T-helper 1 cell treated with Interleukin-12 subunit alpha and Interleukin-12 subunit beta and Interleukin-4 antibody, amounts not matched to agents 30 μg/mL and 1 μg/mL, for 36 hours (primary cell): ENCODE results near the gene WNK2.

ENCODE experiments used
- H3K27ac Mint-ChIP-seq: one replicate; pipeline ENCODE4 v1.8.0; 2021; ENCODE audit warnings: mild to moderate bottlenecking, mixed read lengths
- H3K27me3 Mint-ChIP-seq: one replicate; pipeline ENCODE4 v1.8.0; 2021; ENCODE audit warnings: low read depth, mixed read lengths
- H3K36me3 Mint-ChIP-seq: one replicate; pipeline ENCODE4 v1.8.0; 2021; ENCODE audit warnings: low read depth, mixed read lengths
- H3K4me1 Mint-ChIP-seq: one replicate; pipeline ENCODE4 v1.8.0; 2021; ENCODE audit warnings: low read depth, mixed read lengths
- H3K4me3 Mint-ChIP-seq: one replicate; pipeline ENCODE4 v1.8.0; 2021; ENCODE audit warnings: mild to moderate bottlenecking, moderate library complexity, mixed read lengths
- H3K9me3 Mint-ChIP-seq: one replicate; pipeline ENCODE4 v1.8.0; 2021; ENCODE audit warnings: mixed read lengths

The WNK2 gene

DNA sequence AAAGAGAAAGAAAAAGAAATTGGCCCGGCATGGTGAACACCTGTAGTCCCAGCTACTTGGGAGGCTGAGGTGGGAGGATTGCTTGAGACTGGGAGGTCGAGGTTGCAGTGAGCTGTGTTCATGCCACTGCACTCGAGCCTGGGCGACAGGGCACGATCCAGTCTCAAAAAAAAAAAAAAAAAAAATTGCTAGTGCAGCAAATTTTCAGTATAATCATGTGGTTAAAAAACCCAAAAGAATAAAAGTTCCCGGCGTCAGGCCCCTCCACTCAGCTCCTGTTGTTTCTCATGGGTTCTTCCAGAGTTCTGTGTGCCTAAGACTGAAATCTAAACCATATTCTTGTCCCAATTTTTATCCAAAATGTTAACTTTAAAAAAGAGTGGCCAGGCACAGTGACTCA, 49.1 kb downstream of the WNK2 start:
- H3K27me3 Mint-ChIP-seq = peaks cover 4% of the 10 kb centered on the region
- no peak overlapping the region for H3K27ac Mint-ChIP-seq
- no peaks in the 10 kb centered on the region for H3K36me3 Mint-ChIP-seq
- H3K4me3 Mint-ChIP-seq = no peak overlapping the region
- H3K9me3 Mint-ChIP-seq = peaks cover 10% of the 10 kb centered on the region
- peaks cover 7% of the 10 kb centered on the region for H3K4me1 Mint-ChIP-seq

DNA sequence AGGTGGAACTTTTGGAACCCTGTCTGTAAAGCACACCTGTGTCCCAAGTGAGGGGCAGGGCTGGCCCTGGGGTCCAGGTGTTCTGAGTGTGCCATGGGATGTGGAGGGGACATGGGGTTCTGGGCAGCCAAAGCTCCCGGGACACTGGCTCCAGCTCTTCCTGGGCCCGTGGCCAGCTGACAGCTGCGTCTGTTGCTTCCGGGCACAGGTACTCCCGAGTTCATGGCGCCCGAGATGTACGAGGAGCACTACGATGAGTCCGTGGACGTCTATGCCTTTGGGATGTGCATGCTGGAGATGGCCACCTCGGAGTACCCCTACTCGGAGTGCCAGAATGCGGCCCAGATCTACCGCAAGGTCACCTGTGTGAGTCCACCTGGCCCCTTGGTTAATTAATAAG, 50.7 kb downstream of the WNK2 start:
- Mint-ChIP-seq H3K9me3 (peaks cover 11% of the 10 kb centered on the region), H3K4me3 (no peak overlapping the region), H3K36me3 (no peaks in the 10 kb centered on the region), H3K4me1 (peaks cover 7% of the 10 kb centered on the region), H3K27ac (no peak overlapping the region), H3K27me3 (peaks cover 4% of the 10 kb centered on the region)

DNA sequence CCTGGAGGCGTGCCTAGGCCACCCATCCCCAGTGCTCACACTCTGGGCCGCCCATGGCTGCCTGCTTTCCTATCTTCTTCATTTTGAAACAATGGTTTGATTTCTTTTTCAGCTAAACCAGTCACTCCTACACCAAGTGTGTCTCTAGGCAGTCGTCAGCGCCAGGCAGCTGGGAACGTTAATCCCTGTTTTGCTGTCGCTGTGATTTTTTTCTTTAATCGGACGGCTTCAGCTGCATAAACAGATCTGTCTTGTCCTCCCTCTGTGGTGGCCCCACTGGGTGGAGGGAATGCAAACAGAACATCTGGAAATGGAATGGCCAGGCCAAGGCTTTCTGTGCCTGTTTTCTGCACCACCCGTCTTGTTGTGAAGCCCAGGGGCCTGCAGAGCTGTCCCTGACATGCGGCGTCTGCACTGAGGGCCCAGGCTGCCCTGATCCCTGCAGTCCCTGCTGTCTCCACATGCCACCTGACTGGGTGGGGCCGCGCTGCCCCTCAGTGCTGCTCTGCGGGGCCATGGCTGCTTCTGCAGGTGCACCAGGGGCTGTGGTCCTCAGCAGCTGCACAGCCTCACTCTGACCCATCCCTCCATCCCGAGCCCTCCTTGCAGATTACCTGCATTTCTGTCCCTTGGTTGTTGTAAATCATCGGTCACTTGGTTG, 51.5 kb downstream of the WNK2 start:
- Mint-ChIP-seq H3K36me3 (no peaks in the 10 kb centered on the region), H3K4me1 (peaks cover 5% of the 10 kb centered on the region), H3K9me3 (peaks cover 11% of the 10 kb centered on the region), H3K27ac (no peak overlapping the region), H3K4me3 (no peak overlapping the region), H3K27me3 (peaks cover 6% of the 10 kb centered on the region)

- H3K27me3 Mint-ChIP-seq = peaks cover 7% of the 10 kb centered on the region
- H3K4me1 Mint-ChIP-seq = peaks cover 5% of the 10 kb centered on the region
- H3K27ac Mint-ChIP-seq = no peak overlapping the region
- H3K36me3 Mint-ChIP-seq = no peaks in the 10 kb centered on the region
- H3K4me3 Mint-ChIP-seq = no peak overlapping the region
- H3K9me3 Mint-ChIP-seq = peaks cover 11% of the 10 kb centered on the region
Measured at GRCh38 chr9:93236541-93237206, 52.7 kb downstream of the WNK2 start.

GRCh38 chr9:93237540-93237939, 53.6 kb downstream of the WNK2 start:
- H3K36me3 Mint-ChIP-seq = no peaks in the 10 kb centered on the region
- peaks cover 11% of the 10 kb centered on the region for H3K9me3 Mint-ChIP-seq

DNA sequence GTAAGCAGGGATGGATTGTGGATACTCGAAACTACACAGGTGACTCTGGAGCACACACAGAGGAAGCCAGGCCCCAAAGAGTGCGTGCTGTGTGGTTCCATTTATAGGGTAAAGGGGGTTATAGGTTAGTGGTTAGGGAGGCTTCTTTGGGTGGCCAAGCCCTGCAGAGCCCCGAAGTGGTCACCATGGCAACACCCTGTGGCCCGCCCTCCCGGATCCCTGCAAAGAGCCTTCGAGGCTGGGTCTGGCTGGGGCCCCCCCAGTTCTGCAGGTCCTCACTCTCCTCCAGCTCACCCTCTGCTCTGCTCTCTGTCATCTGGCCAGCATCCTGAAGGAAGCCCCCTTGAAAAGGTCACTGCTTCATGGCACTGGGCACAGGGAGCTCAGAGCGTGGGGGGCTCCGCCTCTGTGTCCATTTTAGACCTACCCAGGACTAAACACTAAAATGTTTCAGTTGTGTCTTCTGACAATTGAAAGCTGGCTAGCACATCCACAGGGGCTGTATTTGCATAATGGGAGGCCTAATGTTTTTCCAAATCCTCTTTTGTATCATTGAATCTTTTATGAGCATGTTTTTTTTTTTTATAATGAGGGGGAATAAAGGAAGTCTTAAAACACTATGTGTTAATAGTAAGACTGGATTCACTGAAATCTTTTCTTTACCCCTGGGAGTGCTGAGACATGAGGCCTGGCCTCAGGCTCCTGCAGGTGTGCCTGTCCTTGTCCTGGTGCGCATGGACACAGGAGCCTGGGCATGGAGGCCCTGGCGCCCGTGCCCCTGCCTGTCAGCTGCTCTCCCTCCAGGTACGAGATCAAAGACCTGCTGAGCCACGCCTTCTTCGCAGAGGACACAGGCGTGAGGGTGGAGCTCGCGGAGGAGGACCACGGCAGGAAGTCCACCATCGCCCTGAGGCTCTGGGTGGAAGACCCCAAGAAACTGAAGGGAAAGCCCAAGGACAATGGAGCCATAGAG, 55.3 kb downstream of the WNK2 start:
- Mint-ChIP-seq H3K4me3 (no peak overlapping the region), H3K27ac (no peak overlapping the region), H3K4me1 (peaks cover 4% of the 10 kb centered on the region), H3K9me3 (peaks cover 11% of the 10 kb centered on the region), H3K36me3 (no peaks in the 10 kb centered on the region), H3K27me3 (peaks cover 3% of the 10 kb centered on the region)

More at GRCh38 chr9:93237540-93237939, 53.6 kb downstream of the WNK2 start:
- H3K27me3 Mint-ChIP-seq = peaks cover 7% of the 10 kb centered on the region
- H3K4me3 Mint-ChIP-seq = no peak overlapping the region
- H3K27ac Mint-ChIP-seq = no peak overlapping the region
- H3K4me1 Mint-ChIP-seq = peaks cover 5% of the 10 kb centered on the region

GRCh38 chr9:93240891-93241334, 57.0 kb downstream of the WNK2 start:
- no peaks in the 10 kb centered on the region for H3K36me3 Mint-ChIP-seq
- H3K9me3 Mint-ChIP-seq = peaks cover 11% of the 10 kb centered on the region
- no peak overlapping the region for H3K27ac Mint-ChIP-seq
- peaks cover 3% of the 10 kb centered on the region for H3K27me3 Mint-ChIP-seq
- H3K4me3 Mint-ChIP-seq = no peak overlapping the region
- H3K4me1 Mint-ChIP-seq = peaks cover 4% of the 10 kb centered on the region

DNA sequence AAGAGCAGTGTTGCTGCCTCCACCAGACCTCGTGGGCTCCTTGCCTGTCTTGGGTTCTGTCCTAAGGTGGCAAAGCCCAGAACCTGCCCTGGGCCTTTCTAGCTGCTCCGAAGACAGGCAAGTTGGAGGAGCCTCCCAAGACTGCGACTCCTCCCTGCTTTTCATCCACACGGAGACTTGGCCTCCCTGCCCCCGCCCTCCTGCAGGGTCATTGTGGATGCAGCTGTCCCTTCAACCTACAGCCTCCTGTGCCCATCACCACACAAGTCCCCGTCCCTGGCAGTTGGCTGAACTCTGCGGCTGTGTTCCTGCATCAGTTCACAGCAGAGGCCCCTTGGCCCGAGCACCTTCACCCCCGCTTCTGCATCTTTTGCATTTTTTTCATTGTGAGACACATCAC, 59.2 kb downstream of the WNK2 start:
- H3K9me3 Mint-ChIP-seq = no peaks in the 10 kb centered on the region
- no peaks in the 10 kb centered on the region for H3K4me1 Mint-ChIP-seq
- H3K27ac Mint-ChIP-seq = no peak overlapping the region
- H3K27me3 Mint-ChIP-seq = peaks cover 3% of the 10 kb centered on the region
- no peak overlapping the region for H3K4me3 Mint-ChIP-seq
- H3K36me3 Mint-ChIP-seq = no peaks in the 10 kb centered on the region

DNA sequence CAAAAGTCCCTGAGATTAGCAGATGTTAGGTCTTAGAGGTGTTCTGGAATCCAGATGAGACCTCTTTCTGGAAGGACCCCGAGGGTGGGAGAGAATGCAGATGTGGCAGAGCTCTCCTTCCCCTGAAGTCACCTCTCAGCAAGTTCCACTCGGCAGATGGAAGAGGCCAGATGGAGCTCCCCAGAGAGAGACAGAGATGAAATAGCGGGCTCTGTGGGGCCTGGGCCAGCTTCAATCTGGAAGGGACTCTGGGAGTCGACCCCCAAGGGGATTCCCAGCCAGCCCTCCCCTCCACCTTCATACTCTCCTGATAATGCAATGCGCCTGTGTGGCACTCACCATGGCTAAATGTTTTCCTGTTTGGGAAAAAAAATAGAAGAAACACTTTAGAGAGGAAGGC, 60.2 kb downstream of the WNK2 start:
- no peaks in the 10 kb centered on the region for H3K36me3 Mint-ChIP-seq
- peaks cover 3% of the 10 kb centered on the region for H3K27me3 Mint-ChIP-seq
- H3K9me3 Mint-ChIP-seq = no peaks in the 10 kb centered on the region
- no peak overlapping the region for H3K27ac Mint-ChIP-seq
- H3K4me3 Mint-ChIP-seq = no peak overlapping the region
- no peaks in the 10 kb centered on the region for H3K4me1 Mint-ChIP-seq

GRCh38 chr9:93244510-93245436, 60.8 kb downstream of the WNK2 start:
- H3K4me3 Mint-ChIP-seq = no peak overlapping the region
- no peak overlapping the region for H3K27ac Mint-ChIP-seq
- H3K4me1 Mint-ChIP-seq = no peaks in the 10 kb centered on the region
- H3K36me3 Mint-ChIP-seq = no peaks in the 10 kb centered on the region
- H3K27me3 Mint-ChIP-seq = peaks cover 3% of the 10 kb centered on the region
- no peaks in the 10 kb centered on the region for H3K9me3 Mint-ChIP-seq

DNA sequence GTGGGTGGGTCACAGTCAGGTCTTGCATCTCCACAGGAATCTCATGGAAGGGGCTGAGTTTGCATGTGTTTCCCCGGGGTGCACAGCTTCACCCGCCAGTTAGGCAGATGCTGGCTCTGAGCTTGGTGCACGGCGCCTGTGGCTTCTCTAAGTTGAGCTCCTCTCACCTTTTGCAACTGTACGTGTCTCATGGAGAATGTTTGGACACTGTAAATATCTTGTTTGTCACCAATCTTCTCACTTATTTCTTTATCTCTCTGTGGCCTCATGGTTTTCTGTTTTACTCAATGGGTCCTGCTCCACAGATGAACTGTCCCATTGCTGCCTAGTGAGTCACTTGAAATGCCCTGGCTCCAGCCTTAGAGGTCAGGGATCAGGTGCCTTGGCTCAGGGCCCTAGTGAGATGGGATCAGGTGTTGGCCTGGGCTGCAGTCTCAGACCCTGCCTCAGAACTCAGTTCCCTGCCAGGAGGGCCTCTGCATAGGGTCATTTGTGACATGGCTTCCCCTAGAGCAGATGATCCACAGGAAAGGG, 61.6 kb downstream of the WNK2 start:
- Mint-ChIP-seq H3K27me3 (peaks cover under 1% of the 10 kb centered on the region), H3K4me3 (no peak overlapping the region), H3K27ac (no peak overlapping the region), H3K9me3 (no peaks in the 10 kb centered on the region), H3K36me3 (no peaks in the 10 kb centered on the region), H3K4me1 (no peaks in the 10 kb centered on the region)

DNA sequence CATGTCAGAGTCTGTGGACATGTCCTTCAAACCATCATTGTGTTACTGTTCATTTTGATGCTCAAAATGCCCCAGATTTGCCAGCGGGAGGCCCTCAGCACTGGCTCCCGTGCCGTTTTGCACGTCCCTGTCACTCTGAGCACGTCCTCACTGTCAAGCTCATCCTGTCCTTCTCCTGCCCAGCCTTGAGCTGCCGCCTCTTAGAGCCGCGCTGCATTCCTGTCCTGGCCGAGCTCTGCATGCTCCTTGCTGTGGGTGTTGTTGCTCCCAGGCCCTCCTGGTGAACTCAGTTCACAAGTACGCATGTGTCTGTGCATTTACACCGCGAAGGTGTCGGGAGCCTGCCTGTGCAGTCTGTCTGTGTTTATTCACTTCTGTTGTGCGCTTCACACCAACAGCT, 62.2 kb downstream of the WNK2 start:
- Mint-ChIP-seq H3K9me3 (no peaks in the 10 kb centered on the region), H3K27ac (no peak overlapping the region), H3K36me3 (no peaks in the 10 kb centered on the region), H3K4me1 (no peaks in the 10 kb centered on the region), H3K27me3 (no peaks in the 10 kb centered on the region), H3K4me3 (no peak overlapping the region)

GRCh38 chr9:93246526-93246925, 62.6 kb downstream of the WNK2 start:
- Mint-ChIP-seq H3K36me3 (no peaks in the 10 kb centered on the region), H3K4me3 (no peak overlapping the region)

More at GRCh38 chr9:93246526-93246925, 62.6 kb downstream of the WNK2 start:
- Mint-ChIP-seq H3K27me3 (no peaks in the 10 kb centered on the region), H3K27ac (no peak overlapping the region), H3K4me1 (no peaks in the 10 kb centered on the region), H3K9me3 (no peaks in the 10 kb centered on the region)
